HG02759 (cell line): Measurements from ENCODE around the gene PSMD12.
"Not testable (repeated sequence)": the region's sequence is repeated elsewhere in the genome, so short reads cannot be mapped to it uniquely, and the experiment has no call there.

Experiments
- ATAC-seq: cut with Tn5 transposase; IDR thresholded peaks from one replicate; pipeline ENCODE4 v1.9.1; 2021; ENCODE audit warnings: mild to moderate bottlenecking, moderate library complexity; ENCODE audit not compliant: unreplicated experiment

The PSMD12 gene

DNA sequence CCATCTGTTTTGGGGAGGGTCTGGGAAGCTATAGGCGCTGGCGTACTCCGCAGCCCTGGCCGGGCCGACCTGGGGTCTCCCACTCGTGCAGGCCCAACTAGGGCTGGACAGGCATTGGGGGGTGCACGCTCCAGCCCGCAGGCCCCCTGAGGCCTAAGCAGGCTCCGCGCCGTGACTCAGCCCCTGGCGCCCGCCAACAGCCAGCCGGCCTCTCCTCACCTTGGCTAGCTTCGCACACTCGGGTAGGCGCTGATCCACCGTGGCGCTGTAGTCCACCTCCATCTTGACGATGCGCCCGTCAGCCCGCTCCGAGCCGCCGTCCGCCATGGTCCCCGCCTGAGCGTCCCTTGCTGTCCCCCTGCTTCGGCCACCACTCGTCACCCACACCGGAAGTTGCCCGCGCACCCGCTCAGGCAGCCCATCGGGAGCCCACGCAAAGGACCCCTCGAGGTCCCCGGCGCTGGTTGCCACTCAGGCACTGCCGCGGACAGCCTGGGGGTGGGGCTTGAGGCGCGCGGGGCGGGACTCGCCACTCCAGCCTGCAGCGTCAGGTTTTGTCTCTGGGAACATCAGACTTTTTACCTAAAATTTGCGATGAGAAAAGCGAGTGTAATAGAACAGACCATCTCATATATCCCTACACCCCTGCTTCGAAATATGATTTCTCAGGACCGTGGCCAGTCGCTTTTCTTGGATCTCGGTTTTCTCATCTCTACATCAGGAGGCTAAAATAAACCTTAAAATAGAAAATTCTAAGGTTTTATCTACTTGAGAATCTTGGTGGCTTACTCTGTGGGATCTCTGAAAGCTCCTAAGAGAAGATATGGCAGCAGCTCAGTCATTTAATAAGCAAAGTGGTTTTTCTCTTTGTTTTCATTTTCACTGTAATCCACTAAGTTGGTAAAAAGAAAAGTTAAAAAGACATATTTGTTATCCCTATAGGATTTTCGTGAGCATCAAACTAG is at the start of gene PSMD12:
TSS of gene PSMD12 (minus strand) at position 385 of the 965 bp plus-strand sequence. CDS start at position 327, 58 bp downstream.
- peak; percentile 94 for ATAC-seq

GRCh38 chr17:67415291-67415690 is 48.9 kb upstream of the PSMD12 start:
- ATAC-seq: no peak

GRCh38 chr17:67414559-67414958 is 48.2 kb upstream of the PSMD12 start:
- no peak for ATAC-seq

DNA sequence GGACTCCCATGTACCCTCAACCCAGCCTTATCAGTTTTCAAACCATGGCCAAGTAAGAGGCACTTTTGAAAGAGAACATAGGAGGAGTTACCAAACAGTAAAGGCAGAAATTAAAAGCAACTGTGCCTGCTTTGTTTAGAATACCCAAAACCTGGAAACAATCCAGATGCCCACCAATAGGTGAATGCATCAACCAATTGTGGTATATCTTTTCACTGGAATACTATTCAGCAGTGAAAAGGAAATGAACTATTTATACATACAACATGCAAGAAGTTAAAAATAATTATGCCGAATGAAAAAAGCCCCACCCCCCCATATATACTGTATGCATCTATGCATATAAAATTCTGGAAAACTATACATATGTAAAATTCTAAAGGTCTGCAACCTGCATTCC is 47.8 kb upstream of the PSMD12 start:
- no peak for ATAC-seq

GRCh38 chr17:67413388-67413787 is 47.0 kb upstream of the PSMD12 start:
- no peak for ATAC-seq

DNA sequence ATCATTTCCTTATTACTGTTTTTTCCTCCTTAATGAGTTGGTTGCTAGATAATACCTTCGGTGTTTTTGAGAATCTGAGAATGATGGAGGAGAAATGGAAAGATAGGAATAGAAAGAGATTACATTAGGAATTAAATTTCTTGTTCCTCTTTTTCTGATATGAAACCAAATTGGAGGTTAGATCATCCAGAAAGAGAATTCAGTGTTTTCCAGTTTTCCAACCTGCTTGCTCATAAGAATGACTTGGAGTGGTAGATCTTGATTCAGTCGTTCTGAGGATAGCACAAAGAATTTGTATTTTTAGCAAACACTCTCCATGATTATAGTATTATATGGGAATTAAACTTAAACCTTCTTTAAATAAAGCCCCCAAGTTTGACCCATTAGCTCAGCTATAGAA is 46.6 kb upstream of the PSMD12 start:
- ATAC-seq: no peak

- ATAC-seq: no peak
These were observed 45.7 kb upstream of the PSMD12 start for GRCh38 chr17:67412032-67412431.

DNA sequence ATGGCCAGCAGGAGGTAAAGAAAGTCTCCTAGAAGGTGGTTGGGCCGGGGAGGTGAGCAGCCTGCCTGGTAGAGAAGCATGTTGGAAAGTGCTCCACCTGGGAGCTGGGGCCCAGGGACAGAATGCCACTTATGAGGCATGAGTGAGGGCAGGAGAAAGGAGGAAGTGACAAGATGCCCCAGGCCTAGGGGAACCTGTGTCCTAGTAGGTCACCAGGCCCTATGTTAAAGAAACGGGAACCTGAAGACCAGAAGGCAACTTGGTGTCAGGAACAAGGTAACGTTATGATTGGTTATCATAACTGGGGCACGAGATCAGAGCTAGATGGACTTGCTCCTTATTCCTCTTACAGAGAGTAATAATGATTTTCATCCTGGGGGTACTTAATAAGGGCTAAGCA is 45.0 kb upstream of the PSMD12 start:
- no peak for ATAC-seq

DNA sequence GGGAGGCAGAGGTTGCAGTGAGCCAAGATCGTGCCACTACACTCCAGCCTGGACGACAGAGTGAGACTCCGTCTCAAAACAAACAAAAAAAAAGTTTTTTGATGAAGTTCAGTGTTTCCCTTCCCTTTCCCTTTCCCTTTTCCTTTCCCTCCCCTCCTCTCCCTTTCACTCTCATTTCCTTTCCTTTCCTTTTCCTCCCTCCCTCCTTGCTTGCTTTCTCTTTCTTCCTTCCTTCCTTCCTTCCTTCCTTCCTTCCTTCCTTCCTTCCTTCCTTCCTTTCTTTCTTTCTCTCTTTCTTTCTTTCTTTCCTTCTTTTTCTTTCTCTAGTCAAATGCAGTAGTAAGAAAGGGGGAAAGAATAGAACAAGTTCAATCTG is 42.1 kb upstream of the PSMD12 start:
- ATAC-seq: not testable (repeated sequence)

DNA sequence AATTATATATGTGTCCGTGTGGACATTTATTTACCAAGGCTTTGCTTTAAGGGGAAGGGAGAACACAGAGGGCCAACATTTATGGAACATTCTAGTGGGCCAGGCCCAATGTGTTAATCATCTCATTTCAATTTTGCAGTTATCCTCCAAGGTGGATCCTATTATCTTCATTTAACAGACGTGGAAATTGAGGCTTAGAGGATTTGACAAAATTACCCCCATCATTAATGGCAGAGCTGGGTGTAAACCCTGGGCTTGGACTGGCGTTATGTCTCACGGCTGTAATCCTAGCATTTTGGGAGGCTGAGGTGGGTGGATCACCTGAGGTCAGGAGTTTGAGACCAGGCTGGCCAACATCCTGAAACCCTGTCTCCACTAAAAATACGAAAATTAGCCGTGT is 37.1 kb upstream of the PSMD12 start:
- ATAC-seq: no peak

- ATAC-seq: no peak
These were observed 36.7 kb upstream of the PSMD12 start for GRCh38 chr17:67403065-67403464.

DNA sequence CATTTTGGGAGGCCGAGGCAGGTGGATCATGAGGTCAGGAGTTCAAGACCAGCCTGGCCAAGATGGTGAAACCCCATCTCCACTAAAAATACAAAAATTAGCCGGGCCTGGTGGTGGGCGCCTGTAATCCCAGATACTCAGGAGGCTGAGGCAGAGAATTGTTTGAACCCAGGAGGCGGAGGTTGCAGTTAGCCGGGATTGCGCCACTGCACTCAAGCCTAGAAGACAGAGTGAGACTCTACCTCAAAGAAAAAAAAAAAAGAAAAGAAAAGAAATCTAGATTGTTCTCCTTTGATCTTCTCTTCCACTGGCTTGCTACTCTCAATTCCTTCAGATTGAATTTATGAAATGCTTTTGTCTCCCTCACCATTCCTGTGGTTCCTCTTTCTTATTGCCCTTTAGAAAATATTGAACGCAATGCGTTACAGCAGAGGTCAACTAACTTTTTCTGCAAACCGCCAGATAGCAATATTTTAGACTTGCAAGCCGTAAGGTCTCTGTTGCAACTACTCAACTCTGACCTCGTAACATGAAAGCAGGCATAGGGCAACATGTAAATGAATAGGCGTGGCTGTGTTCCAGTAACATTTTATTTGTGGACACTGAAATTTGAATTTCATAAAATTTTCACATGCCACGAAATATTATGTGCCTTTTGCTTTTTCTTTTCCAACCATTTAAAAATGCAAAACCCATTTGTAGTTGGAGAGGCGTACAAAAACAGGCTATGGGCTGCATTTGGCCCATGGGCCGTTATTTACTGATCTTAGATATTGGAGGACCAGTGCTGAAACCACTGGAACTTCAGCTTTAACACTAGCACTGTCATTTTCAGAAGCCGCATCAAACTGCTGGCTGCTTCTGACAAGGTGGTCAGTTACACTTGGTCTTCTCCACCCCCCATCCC is 35.5 kb upstream of the PSMD12 start:
- no peak for ATAC-seq

- ATAC-seq: no peak
These were observed 34.7 kb upstream of the PSMD12 start for GRCh38 chr17:67401106-67401505.

DNA sequence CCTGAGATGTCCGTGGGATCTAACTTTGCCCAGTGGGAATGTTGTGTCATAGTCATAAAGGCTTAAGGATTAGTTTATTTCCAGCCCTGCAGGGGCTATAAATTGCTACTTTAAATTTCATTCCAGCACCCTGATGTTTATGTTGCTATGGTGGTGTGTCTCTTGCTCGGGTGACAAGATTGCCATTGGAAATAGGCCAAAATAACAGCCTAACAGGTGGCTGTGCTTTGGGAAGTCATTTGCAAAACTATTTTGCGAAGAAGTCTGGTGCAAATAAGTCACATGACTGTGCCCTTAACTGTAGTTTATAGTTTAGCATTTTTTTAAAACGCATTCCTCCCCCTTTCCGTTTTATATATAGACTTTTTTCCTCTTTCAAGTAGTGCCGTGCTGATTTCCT is 33.8 kb upstream of the PSMD12 start:
- no peak for ATAC-seq

GRCh38 chr17:67399676-67400075 is 33.3 kb upstream of the PSMD12 start:
- no peak for ATAC-seq

DNA sequence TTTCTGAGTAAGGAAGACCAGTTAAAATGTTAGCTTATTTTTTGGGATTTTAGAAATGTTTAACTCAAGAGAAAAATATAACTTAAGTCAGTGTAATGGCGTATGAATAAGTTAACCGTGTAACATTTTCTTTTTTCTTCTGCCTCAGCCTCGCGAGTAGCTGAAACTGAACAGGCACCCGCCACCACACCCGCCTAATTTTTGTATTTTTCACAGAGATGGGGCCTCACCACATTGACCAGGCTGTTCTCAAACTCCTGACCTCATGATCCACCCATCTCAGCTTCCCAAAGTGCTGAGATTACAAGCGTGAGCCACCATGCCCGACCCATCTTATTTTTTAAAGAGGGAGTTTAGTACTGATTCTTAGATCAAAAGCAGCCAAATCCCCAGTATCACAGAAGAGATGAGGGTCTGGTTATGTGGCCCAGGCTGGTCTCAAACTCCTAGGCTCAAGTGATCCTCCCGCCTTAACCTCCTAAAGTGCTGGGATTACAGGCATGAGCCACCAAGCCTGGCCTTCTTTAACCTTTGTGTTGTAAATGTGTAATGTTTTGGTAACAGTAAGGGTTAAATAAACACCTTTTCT is 27.5 kb upstream of the PSMD12 start:
- no peak for ATAC-seq

GRCh38 chr17:67392111-67392510 is 25.7 kb upstream of the PSMD12 start:
- no peak for ATAC-seq

- peak; percentile 99 for ATAC-seq
These were observed 24.4 kb upstream of the PSMD12 start for GRCh38 chr17:67390646-67391361.

DNA sequence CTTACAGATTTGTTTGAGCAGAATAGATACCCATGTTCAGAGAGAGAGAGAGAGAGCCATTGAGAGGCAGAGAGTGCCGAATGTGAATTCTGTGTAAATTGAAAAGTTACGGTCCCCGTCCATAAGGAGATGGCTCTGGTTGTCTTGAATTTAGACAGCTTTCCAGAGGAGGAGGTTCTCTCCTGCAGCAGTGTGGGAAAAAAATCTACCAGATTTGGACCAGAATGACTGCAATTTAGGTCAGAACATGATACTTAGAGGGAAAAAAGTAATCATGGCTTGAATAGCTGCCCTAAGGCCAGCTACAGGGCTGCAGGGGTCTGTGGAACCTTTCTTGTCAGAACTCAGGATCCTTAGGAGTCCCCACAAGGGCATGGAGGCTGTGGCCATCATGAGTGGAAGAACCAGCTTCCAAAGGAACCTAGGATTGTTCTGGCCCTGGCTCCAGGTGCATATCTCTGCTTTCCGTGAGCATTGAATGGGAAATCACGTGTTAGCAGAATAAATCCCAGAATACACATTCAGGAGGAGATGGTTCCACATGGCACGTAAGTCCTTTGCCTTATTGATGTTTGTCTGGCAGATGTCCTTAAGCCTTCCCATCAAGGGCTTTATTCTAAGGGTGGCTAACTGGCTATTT is 23.7 kb upstream of the PSMD12 start:
- peak; percentile 16 for ATAC-seq

GRCh38 chr17:67388986-67389385 is 22.6 kb upstream of the PSMD12 start:
- ATAC-seq: no peak
